Measurements from ENCODE around the gene GLP2R.

Gene GLP2R

GRCh38 chr17:9802294-9802693 is 23.4 kb upstream of the GLP2R start:
- in situ Hi-C loops (cut with HindIII; ENCODE audit: low pct_unique_long_range_greater_than_20kb, low sequenced_read_pairs): no loop called here
- DNase-seq (ENCODE audit: low read depth in 1 of 2, low spot score in 1 of 2): peak; percentile 13 to 62
- no peak for TF ChIP-seq JUND (IDR thresholded peaks at IDR 0.05; ENCODE audit: low read depth)

DNA sequence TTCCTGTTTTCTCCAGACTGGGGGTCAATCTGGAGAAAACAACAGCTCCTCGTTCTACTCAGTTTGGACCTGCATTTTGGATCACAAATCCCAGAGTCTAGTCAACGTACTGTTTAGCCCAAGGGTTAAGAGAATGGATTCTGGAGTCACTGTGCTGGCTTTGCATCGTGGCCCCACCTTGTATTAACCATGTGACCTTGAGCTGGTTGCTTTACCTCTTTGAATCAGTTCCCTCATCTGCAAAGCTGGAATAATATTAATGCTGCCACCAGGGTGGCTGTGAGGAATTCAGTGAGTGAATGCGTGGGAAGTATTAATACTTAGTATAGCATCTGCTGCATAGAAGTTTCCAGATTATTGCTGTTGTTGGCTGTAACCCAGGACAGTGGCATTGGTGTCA is 23.0 kb upstream of the GLP2R start:
- in situ Hi-C loops (cut with HindIII; ENCODE audit: low pct_unique_long_range_greater_than_20kb, low sequenced_read_pairs): no loop called here
- TF ChIP-seq JUND (IDR thresholded peaks at IDR 0.05; ENCODE audit: low read depth): no peak
- peak in 1 of 2 experiments; percentile 6 for DNase-seq (ENCODE audit: low read depth in 1 of 2, low spot score in 1 of 2)

DNA sequence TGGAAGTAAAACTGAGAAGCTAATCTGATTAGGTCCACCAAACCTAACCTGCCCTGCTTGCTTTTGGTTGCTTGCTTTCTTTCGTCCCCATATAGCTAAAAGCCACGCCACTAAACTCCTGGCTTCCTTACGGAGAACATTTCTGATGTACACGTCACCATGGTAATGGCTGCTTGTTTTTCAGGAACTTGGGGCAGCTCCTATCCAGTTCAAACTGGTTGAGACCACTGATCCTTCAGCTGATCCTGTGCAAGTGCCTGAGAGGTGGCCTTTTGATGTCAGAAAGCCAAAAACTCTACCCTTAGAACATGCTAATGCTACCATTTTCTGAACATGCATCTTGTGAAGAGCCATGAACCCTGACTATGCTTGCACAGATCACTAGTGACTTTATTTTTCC is 20.0 kb upstream of the GLP2R start:
- DNase-seq (ENCODE audit: low read depth in 1 of 2, low spot score in 1 of 2): no peak
- no peak for TF ChIP-seq JUND (IDR thresholded peaks at IDR 0.05; ENCODE audit: low read depth)
- in situ Hi-C loops (cut with HindIII; ENCODE audit: low pct_unique_long_range_greater_than_20kb, low sequenced_read_pairs): no loop called here

- in situ Hi-C loops (cut with HindIII; ENCODE audit: low pct_unique_long_range_greater_than_20kb, low sequenced_read_pairs): no loop called here
- no peak for DNase-seq (ENCODE audit: low read depth in 1 of 2, low spot score in 1 of 2)
- TF ChIP-seq JUND (IDR thresholded peaks at IDR 0.05; ENCODE audit: low read depth): no peak
These were observed 19.0 kb upstream of the GLP2R start for GRCh38 chr17:9806699-9807098.

DNA sequence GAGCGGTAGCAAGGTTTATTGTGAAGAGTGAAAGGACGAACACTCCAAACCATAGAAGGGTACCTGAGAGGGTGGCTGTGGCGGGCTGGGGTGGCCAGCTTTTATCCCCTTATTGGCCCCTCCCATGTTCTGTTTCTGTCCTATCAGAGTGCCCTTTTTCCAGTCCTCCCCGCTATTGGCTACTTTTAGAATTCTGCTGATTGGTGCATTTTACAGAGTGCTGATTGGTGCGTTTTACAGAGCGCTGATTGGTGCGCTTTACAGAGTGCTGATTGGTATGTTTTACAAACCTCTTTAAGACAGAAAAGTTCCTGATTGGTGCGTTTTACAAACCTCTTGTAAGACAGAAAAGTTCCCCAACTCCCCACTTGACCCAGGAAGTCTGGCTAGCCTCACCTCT is 16.3 kb upstream of the GLP2R start:
- in situ Hi-C loops (cut with HindIII; ENCODE audit: low pct_unique_long_range_greater_than_20kb, low sequenced_read_pairs): no loop called here
- no peak for TF ChIP-seq JUND (IDR thresholded peaks at IDR 0.05; ENCODE audit: low read depth)
- DNase-seq (ENCODE audit: low read depth in 1 of 2, low spot score in 1 of 2): no peak

DNA sequence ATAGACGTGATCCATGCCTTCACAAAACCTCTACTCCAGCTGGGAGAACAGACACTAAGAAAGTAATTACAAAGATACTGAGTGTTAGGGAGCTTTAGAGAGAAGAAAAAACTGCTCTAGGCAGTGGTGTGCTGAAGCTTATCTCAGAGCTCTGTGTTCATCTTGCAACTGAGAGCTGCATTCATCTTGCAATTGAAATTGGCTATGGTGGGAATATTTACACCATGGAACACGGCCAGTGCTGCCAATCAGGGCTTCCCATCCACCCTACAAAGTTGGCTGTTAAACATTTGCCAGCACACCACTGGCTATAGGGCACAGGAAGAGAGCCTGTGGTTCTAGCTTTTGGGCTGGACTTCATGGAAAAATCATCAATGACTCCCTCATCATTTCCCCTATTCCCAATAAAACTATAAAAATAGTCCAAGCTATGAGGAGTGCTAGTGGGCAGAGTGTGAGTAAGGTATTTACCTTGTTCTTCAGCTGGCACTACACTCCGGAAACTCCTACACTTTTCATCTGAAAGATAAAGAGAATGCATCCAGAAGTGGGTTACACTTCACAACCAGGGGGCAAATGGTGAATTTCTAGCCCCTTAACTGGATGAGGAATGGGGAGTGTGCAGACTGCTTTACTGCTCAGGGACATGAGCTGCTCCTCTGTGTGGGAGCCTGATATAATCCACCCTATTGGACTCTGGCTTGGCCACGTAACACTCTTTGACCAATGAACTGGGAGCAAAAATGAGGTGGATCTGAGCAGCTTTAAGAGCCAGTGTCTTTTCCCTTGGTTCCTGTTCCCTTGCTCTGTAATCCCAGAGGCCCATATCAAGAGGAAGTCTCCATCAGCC is 15.4 kb upstream of the GLP2R start:
- in situ Hi-C loops (cut with HindIII; ENCODE audit: low pct_unique_long_range_greater_than_20kb, low sequenced_read_pairs): no loop called here
- DNase-seq (ENCODE audit: low read depth in 1 of 2, low spot score in 1 of 2): no peak
- TF ChIP-seq JUND (IDR thresholded peaks at IDR 0.05; ENCODE audit: low read depth): no peak

GRCh38 chr17:9811086-9811485 is 14.6 kb upstream of the GLP2R start:
- no peak for DNase-seq (ENCODE audit: low read depth in 1 of 2, low spot score in 1 of 2)
- TF ChIP-seq JUND (IDR thresholded peaks at IDR 0.05; ENCODE audit: low read depth): no peak
- in situ Hi-C loops (cut with HindIII; ENCODE audit: low pct_unique_long_range_greater_than_20kb, low sequenced_read_pairs): no loop called here

GRCh38 chr17:9811537-9811936 is 14.2 kb upstream of the GLP2R start:
- DNase-seq (ENCODE audit: low read depth in 1 of 2, low spot score in 1 of 2): no peak
- in situ Hi-C loops (cut with HindIII; ENCODE audit: low pct_unique_long_range_greater_than_20kb, low sequenced_read_pairs): no loop called here
- TF ChIP-seq JUND (IDR thresholded peaks at IDR 0.05; ENCODE audit: low read depth): no peak

DNA sequence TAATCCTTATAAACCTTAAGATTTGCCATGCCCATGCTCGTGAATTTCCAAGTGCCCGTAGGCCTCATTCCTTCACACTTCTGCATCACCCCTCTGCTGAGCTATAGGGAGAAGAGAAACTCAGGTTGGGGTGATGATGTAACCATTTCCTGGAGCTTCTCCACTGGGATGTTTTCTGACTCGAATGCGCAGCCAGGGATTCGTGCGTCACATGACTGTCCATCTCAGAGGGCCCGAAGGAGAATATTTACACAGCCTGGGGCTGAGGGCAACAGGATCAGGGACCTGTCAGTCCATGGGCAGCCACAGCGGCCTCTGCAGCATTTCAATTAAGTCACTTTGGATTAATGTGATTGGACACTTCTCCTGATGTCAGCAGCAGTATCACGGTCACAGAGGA is 12.6 kb upstream of the GLP2R start:
- DNase-seq (ENCODE audit: low read depth in 1 of 2, low spot score in 1 of 2): no peak
- no peak for TF ChIP-seq JUND (IDR thresholded peaks at IDR 0.05; ENCODE audit: low read depth)
- in situ Hi-C loops (cut with HindIII; ENCODE audit: low pct_unique_long_range_greater_than_20kb, low sequenced_read_pairs): no loop called here

- no peak for DNase-seq (ENCODE audit: low read depth in 1 of 2, low spot score in 1 of 2)
- in situ Hi-C loops (cut with HindIII; ENCODE audit: low pct_unique_long_range_greater_than_20kb, low sequenced_read_pairs): no loop called here
- TF ChIP-seq JUND (IDR thresholded peaks at IDR 0.05; ENCODE audit: low read depth): no peak
These were observed 11.3 kb upstream of the GLP2R start for GRCh38 chr17:9814337-9814945.

DNA sequence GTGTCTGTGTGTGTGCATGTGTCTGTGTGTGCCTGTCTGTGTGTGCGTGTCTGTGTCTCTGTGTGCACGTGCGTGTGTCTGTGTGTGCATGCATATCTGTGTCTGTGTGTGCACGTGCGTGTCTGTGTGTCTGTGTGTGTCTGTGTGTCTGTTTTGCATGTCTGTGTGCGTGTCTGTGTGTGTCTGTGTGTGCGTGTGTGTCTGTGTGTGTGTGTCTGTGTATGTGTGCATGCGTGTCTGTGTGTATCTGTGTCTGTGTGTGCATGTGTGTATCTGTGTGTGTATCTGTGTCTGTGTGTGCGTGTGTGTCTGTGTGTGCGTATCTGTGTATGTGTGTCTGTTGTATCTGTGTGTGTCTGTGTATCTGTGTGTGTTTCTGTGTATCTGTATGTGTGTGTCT is 9.3 kb upstream of the GLP2R start:
- no peak for DNase-seq (ENCODE audit: low read depth in 1 of 2, low spot score in 1 of 2)
- in situ Hi-C loops (cut with HindIII; ENCODE audit: low pct_unique_long_range_greater_than_20kb, low sequenced_read_pairs): no loop called here
- no peak for TF ChIP-seq JUND (IDR thresholded peaks at IDR 0.05; ENCODE audit: low read depth)

DNA sequence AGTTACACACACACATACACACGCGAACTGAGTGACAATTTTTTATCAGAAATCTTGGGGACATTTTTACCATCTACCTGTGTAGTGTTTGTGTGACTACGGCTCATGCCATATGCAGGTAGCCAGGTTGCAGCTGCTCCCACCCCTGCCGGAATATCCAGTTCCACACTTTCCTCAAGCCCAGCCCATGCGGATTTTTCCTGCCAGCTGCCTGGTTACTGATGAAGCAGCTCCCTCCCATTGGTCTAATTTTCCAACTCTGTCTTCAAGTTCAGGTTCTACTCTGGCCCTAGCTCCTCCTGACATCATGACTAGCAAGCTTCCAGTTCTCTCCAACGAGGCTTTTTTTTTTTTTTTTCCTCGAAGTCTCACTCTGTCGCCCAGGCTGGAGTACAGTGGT is 8.6 kb upstream of the GLP2R start:
- DNase-seq (ENCODE audit: low read depth in 1 of 2, low spot score in 1 of 2): peak; percentile 76 to 88
- TF ChIP-seq JUND (IDR thresholded peaks at IDR 0.05; ENCODE audit: low read depth): no peak
- in situ Hi-C loops (cut with HindIII; ENCODE audit: low pct_unique_long_range_greater_than_20kb, low sequenced_read_pairs): no loop called here

DNA sequence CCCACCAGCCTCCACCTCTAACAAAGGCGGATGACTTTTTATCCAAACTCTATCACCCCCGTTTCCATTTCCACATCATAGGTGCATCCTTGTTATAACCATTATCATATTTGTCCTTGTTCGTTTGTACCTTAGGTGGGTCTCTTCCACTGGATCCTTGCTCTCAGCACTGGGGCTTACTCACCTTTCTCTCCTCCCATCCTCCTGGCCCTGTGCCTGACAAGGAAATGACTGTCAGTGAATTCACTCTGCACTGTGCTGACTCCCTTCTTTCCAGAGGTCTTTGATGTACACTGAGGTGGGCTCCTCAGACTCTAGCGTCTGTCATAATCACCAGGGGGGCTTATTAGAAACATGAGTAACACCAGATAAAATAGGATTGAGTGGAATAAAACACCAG is 7.0 kb upstream of the GLP2R start:
- no peak for DNase-seq (ENCODE audit: low read depth in 1 of 2, low spot score in 1 of 2)
- no peak for TF ChIP-seq JUND (IDR thresholded peaks at IDR 0.05; ENCODE audit: low read depth)
- in situ Hi-C loops (cut with HindIII; ENCODE audit: low pct_unique_long_range_greater_than_20kb, low sequenced_read_pairs): no loop called here
